Adrenal gland (tissue), 12 donors: ENCODE data around the gene CDC42EP1. TPM values are rescaled to one million over a fixed set of nuclear protein-coding genes. Genes with fewer than 3 reads are reported as not detected.

ENCODE experiments used
- DNase-seq, 7 donors: peaks; one replicate each; pipeline ENCODE4 v3.0.0-alpha.2; 2019 to 2020
- H3K27ac ChIP-seq, 5 donors: fragments of 200-600 bp; sonication (generic) in 4 of 5; 1 replicate in 3 of 5; 2 replicates in 2 of 5; pipeline versions ENCODE4 v1.5.1 to v1.8.0; 2016 to 2020; ENCODE audit warnings: mild to moderate bottlenecking in 1 of 5
- H3K27me3 ChIP-seq: fragments of 200-600 bp; 2 replicates; pipeline ENCODE4 v1.8.0; 2021
- H3K36me3 ChIP-seq, 2 donors: fragments of 200-600 bp; replicated peaks in 1 of 2; 1 replicate in 1 of 2; 2 replicates in 1 of 2; pipeline versions ENCODE4 v1.5.1 to v1.8.0; 2018 to 2022
- H3K4me1 ChIP-seq, 2 donors: fragments of 200-600 bp; replicated peaks in 1 of 2; 1 replicate in 1 of 2; 2 replicates in 1 of 2; pipeline versions ENCODE4 v1.5.1 to v1.8.0; 2018 to 2021
- H3K4me3 ChIP-seq, 4 donors: fragments of 200-600 bp; sonication (generic) in 3 of 4; one replicate each; pipeline ENCODE4 v1.5.1; 2016 to 2018
- H3K9me3 ChIP-seq, 3 donors: fragments of 200-600 bp; sonication (generic) in 1 of 3; replicated peaks in 1 of 3; 1 replicate in 2 of 3; 2 replicates in 1 of 3; pipeline versions ENCODE4 v1.5.1 to v1.8.0; 2016 to 2021
- POLR2A ChIP-seq, 2 donors: fragments of 450-650 bp; IDR thresholded peaks; one replicate each; pipeline ENCODE4 v1.6.1; 2017; ENCODE audit warnings: antibody characterized with exemption in 2 of 2, mild to moderate bottlenecking in 2 of 2, moderate library complexity in 1 of 2
- WGBS, 4 donors: extraction: QIAGEN DNeasy Blood & Tissue Kit in 2 of 4; methylation state at CpG; one replicate each; pipeline versions ENCODE4 v1.1.5 to v1.1.7; 2013 to 2017; 5-methylcytosine and 5-hydroxymethylcytosine counted together
- intact Hi-C, 2 donors: fragments of 100-400 bp; cut with DNase I; formaldehyde crosslinking; loops; one replicate each; pipeline versions ENCODE4 v1.14.1 to v1.15.0; 2022 to 2023
- polyA plus RNA-seq, 3 donors: library from polyadenylated mRNA; stranded (reverse); fragments of 200-250 nt in 2 of 3; fragments of 350-450 nt in 1 of 3; fragmentation: Illumina TruSeq in 1 of 3; extraction: RNeasy Lipid Tissue Mini Kit (QIAGEN cat#74804) in 1 of 3; gene quantifications; one replicate each; pipeline ENCODE4 v1.2.3, GENCODE V29; 2013 to 2014
- total RNA-seq, 9 donors: library from RNA; depleted of rRNA in 4 of 9; stranded (reverse); fragments of >200 nt in 4 of 9; fragments of 120-200 nt in 1 of 9; fragmentation: NEBNext Ultra II Directional in 1 of 9; extraction: Animal tissue kit (Norgen Biotek cat#: 25700) in 1 of 9; gene quantifications; one replicate each; pipeline versions ENCODE4 v1.1.0 to v1.2.4, GENCODE V29; 2013 to 2023
- TF ChIP-seq, protein P1 (sequence below), 6 experiments: fragments of 450-650 bp in 4 of 6; fragments of 200-600 bp in 2 of 6; sonication (generic) in 1 of 6; IDR thresholded peaks; 1 replicate in 5 of 6; 2 replicates in 1 of 6; pipeline versions ENCODE4 v1.5.1 to v1.8.0; 2016 to 2021; ENCODE audit warnings: antibody characterized with exemption in 6 of 6, mild to moderate bottlenecking in 2 of 6, moderate library complexity in 1 of 6
- donor health status: healthy with polysubstance abuse.
- donor health status: Bipolar disorder and iron deficiency.
- donor health status: DM: yes; HTN: yes; CAD: no.
- donor health status: DM: no; HTN: no; CAD: no.
- donor health status: DM: no; HTN: no; CAD: no.
- donor health status: DM: yes; HTN: yes; CAD: no.

The CDC42EP1 gene
- total and polyA plus RNA-seq, 12 donors: 9.2 to 159 (median 92.8) TPM

DNA sequence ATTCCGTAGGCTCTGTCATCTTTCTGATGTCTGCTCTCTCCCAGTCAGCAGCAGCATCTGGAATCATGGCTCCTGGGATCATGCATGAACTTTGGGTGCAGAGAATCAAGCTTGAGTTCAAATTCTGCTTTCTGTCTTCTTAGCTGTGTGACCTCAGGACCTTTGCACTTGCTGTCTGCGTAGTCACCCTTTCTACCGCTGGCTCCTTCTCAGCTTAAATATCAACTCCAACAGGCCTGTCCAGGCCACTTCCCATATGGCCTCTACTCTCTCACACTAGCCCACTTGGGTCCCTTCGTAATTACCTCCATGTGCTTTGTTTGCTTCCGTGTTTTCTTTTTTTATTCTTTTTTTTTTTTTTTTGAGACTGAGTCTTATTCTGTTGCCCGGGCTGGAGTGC lies 43.8 kb downstream of the CDC42EP1 start:
- WGBS, 4 donors: 82 to 94% (median 89%) methylated on average over 6 of the region's 6 CpGs
- no peak overlapping the region for H3K4me3 ChIP-seq
- intact Hi-C loops: no loop called here
- DNase-seq: no peak
- H3K4me1 ChIP-seq: peaks cover 6 to 29% of the 10 kb centered on the region in 2 donors
- H3K27me3 ChIP-seq: no peaks in the 10 kb centered on the region
- H3K27ac ChIP-seq: no peak overlapping the region
- no peak for TF ChIP-seq POLR2A (IDR thresholded peaks at IDR 0.05)
- TF ChIP-seq, protein P1, sequence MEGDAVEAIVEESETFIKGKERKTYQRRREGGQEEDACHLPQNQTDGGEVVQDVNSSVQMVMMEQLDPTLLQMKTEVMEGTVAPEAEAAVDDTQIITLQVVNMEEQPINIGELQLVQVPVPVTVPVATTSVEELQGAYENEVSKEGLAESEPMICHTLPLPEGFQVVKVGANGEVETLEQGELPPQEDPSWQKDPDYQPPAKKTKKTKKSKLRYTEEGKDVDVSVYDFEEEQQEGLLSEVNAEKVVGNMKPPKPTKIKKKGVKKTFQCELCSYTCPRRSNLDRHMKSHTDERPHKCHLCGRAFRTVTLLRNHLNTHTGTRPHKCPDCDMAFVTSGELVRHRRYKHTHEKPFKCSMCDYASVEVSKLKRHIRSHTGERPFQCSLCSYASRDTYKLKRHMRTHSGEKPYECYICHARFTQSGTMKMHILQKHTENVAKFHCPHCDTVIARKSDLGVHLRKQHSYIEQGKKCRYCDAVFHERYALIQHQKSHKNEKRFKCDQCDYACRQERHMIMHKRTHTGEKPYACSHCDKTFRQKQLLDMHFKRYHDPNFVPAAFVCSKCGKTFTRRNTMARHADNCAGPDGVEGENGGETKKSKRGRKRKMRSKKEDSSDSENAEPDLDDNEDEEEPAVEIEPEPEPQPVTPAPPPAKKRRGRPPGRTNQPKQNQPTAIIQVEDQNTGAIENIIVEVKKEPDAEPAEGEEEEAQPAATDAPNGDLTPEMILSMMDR (IDR thresholded peaks at IDR 0.05): no peak
- no peaks in the 10 kb centered on the region for H3K36me3 ChIP-seq
- H3K9me3 ChIP-seq: no peaks in the 10 kb centered on the region

DNA sequence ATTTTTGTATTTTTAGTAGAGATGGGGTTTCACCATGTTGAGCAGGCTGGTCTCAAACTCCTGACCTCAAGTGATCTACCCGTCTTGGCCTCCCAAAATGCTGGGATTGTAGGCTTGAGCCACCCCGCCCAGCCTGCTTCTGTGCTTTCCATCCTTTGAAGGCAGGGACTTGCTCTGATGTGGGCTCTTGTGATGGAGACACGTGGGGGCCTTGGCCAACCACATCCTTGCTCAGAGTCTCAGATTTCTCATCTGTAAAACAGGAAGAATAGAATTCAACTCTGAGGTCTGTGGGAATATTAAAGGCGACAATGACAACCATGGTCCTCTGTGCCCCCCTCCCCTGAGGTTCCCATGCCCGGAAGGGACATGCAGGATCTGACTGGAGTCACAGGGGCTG lies 44.6 kb downstream of the CDC42EP1 start:
- Histone ChIP-seq H3K4me1 (peaks cover 5 to 30% of the 10 kb centered on the region in 2 donors), H3K9me3 (no peaks in the 10 kb centered on the region), H3K27ac (no peak overlapping the region), H3K4me3 (no peak overlapping the region), H3K27me3 (no peaks in the 10 kb centered on the region), H3K36me3 (no peaks in the 10 kb centered on the region)
- TF ChIP-seq, protein P1 (IDR thresholded peaks at IDR 0.05): no peak
- no peak for TF ChIP-seq POLR2A (IDR thresholded peaks at IDR 0.05)
- WGBS, 4 donors: 63 to 78% (median 68%) methylated on average over 5 of the region's 5 CpGs
- intact Hi-C loops: no loop called here
- no peak for DNase-seq

DNA sequence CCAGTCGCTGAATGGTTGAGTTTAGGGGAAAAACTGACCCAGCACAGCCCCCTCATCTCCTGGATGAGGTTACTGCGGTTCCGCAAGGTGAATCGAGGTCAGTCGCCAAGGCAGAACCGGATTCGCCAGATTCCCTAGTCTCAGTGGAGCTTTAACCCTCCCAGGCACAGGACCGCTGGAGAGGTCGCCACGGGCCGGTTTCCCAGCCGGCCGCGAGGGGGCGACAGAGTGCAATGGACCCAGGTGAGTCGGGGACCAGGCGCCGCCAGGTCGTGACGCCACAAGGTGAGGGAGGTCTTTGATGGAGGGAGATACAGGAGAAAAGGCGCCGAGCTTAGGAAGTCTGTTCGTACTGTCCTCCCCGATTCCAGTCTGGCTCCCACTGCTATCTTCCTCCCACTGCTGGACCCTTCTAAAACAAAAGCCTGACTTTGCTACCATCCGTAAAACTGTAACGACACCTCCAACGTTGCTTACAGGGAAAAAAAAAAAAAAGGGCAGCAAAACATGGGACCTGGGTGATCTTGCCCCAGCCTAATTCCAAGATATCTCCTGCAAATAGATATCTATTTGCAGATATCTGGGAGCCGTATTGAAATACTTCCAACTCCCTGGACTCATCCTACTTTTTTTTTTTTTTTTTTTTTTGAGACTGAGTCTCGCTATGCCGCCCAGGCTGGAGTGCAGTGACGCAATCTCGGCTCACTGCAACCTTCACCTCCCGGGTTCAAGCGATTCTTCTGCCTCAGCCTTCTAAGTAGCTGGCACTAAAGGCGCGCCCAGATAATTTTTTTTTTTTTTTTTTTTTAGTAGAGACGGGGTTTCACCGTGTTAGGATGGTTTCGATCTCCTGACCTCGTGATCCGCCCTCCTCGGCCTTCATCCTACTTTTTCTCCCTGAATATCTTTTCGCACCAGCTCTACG lies 47.0 kb downstream of the CDC42EP1 start:
- TF ChIP-seq POLR2A (IDR thresholded peaks at IDR 0.05): no peak
- TF ChIP-seq, protein P1 (IDR thresholded peaks at IDR 0.05): peak; percentile 90 to 96 (median 94)
- Histone ChIP-seq H3K27ac (peak overlapping the region; percentile 34 to 99 (median 94)), H3K4me3 (peak overlapping the region in 1 of 4 donors; percentile 89), H3K9me3 (no peaks in the 10 kb centered on the region), H3K27me3 (no peaks in the 10 kb centered on the region), H3K4me1 (peaks cover 11 to 37% of the 10 kb centered on the region in 2 donors), H3K36me3 (no peaks in the 10 kb centered on the region)
- intact Hi-C loops: no loop called here
- peak; percentile 79 to 91 (median 88) for DNase-seq
- 2 to 3% (median 2%) methylated on average over 31 to 44 of the region's 44 CpGs for whole genome bisulfite sequencing, 4 donors

DNA sequence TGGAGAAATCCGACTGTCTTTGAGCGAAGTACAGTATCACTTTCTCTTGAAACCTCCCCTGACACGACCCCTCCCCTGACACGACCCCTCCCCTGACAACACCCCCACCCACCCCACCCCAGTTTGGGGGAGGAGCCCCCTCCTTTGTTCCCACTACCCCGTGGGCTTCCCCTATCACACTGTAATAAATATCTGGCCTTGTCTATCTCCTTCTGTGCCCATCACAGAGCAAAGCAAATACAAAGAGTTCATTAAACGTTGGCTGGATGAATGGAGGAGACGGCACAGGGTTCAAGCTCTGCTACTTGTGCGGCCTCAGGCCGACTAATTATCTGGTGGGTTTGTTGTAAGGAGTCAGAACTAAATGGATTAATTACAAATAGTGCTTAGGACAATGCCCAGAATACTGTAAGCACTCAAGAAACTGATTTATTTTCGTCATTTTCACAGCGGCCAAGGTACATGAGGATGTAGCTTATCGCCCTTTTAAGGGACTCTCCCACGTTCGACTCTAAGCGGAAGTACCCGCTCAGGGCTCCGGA lies 47.7 kb downstream of the CDC42EP1 start:
- H3K27me3 ChIP-seq: no peaks in the 10 kb centered on the region
- H3K27ac ChIP-seq: peak overlapping the region; percentile 80 to 99 (median 94)
- H3K4me3 ChIP-seq: peak overlapping the region in 3 of 4 donors; percentile 27 to 89 (median 73)
- 0 to 2% (median 1%) methylated on average over 15 to 17 of the region's 17 CpGs for WGBS, 4 donors
- no peak for DNase-seq
- peaks cover 15 to 39% of the 10 kb centered on the region in 2 donors for H3K4me1 ChIP-seq
- TF ChIP-seq, protein P1 (IDR thresholded peaks at IDR 0.05): no peak
- no peak for TF ChIP-seq POLR2A (IDR thresholded peaks at IDR 0.05)
- no peaks in the 10 kb centered on the region for H3K36me3 ChIP-seq
- intact Hi-C loops: no loop called here
- no peaks in the 10 kb centered on the region for H3K9me3 ChIP-seq
